HepG2 (cell line): ENCODE measurements around the gene ESF1. TPM values are rescaled to one million over a fixed set of nuclear protein-coding genes. Genes with fewer than 3 reads are reported as not detected.

ENCODE experiments used
- CCDC6 ChIP-seq: sonication (generic); formaldehyde crosslinking; IDR thresholded peaks from 2 replicates; pipeline ENCODE4 v1.8.1; 2022; ENCODE audit warnings: mild to moderate bottlenecking, missing genetic modification reagents, moderate library complexity
- CTCF ChIP-seq: sonication (generic); formaldehyde crosslinking; IDR thresholded peaks from 2 replicates; pipeline ENCODE4 v1.5.0; 2020; ENCODE audit warnings: mild to moderate bottlenecking, missing genetic modification reagents, moderate library complexity
- ELK4 ChIP-seq: sonication (generic); formaldehyde crosslinking; IDR thresholded peaks from 2 replicates; pipeline ENCODE4 v1.9.0; 2021; ENCODE audit warnings: missing genetic modification reagents, borderline replicate concordance
- FOXO1 ChIP-seq: sonication (generic); formaldehyde crosslinking; IDR thresholded peaks from 2 replicates; pipeline ENCODE4 v1.4.0; 2020; ENCODE audit warnings: missing genetic modification reagents
- MTF1 ChIP-seq: sonication (generic); formaldehyde crosslinking; IDR thresholded peaks from 2 replicates; pipeline ENCODE4 v1.5.0; 2020; ENCODE audit warnings: missing genetic modification reagents
- PRDM4 ChIP-seq: sonication (generic); formaldehyde crosslinking; IDR thresholded peaks from 2 replicates; pipeline ENCODE4 v1.9.0; 2021; ENCODE audit warnings: missing genetic modification reagents, borderline replicate concordance
- TBX3 ChIP-seq: fragments of 450-650 bp; IDR thresholded peaks from 2 replicates; pipeline ENCODE4 v1.6.1; 2017; ENCODE audit warnings: antibody characterized with exemption, mild to moderate bottlenecking, inconsistent platforms, borderline replicate concordance
- TOE1 ChIP-seq: sonication (generic); formaldehyde crosslinking; IDR thresholded peaks from 2 replicates; pipeline ENCODE4 v1.4.0; 2020; ENCODE audit warnings: mild to moderate bottlenecking, missing genetic modification reagents
- TRIM24 ChIP-seq: sonication (generic); formaldehyde crosslinking; IDR thresholded peaks from 2 replicates; pipeline ENCODE4 v1.8.0; 2022; ENCODE audit warnings: mild to moderate bottlenecking, missing genetic modification reagents
- UBTF ChIP-seq: sonication (generic); formaldehyde crosslinking; IDR thresholded peaks from 2 replicates; pipeline ENCODE4 v1.4.0; 2020; ENCODE audit warnings: mild to moderate bottlenecking, missing genetic modification reagents
- ZBTB14 ChIP-seq: sonication (generic); formaldehyde crosslinking; IDR thresholded peaks from 2 replicates; pipeline ENCODE4 v1.4.0; 2020; ENCODE audit warnings: missing genetic modification reagents
- ZBTB21 ChIP-seq: sonication (generic); formaldehyde crosslinking; IDR thresholded peaks from 2 replicates; pipeline ENCODE4 v1.4.0; 2020; ENCODE audit warnings: missing genetic modification reagents
- ZFX ChIP-seq: sonication (generic); formaldehyde crosslinking; IDR thresholded peaks from 2 replicates; pipeline ENCODE4 v1.4.0; 2020; ENCODE audit warnings: mild to moderate bottlenecking, low read depth, missing genetic modification reagents, moderate library complexity
- ZNF292 ChIP-seq: sonication (generic); formaldehyde crosslinking; IDR thresholded peaks from 2 replicates; pipeline ENCODE4 v1.8.1; 2022; ENCODE audit warnings: mild to moderate bottlenecking, low read depth, missing genetic modification reagents, borderline replicate concordance
- ZNF605 ChIP-seq: sonication (generic); formaldehyde crosslinking; IDR thresholded peaks from 2 replicates; pipeline ENCODE4 v1.8.0; 2022; ENCODE audit warnings: mild to moderate bottlenecking, missing genetic modification reagents
- ZNF710 ChIP-seq: sonication (generic); formaldehyde crosslinking; IDR thresholded peaks from 2 replicates; pipeline ENCODE4 v1.5.0; 2020; ENCODE audit warnings: mild to moderate bottlenecking, missing genetic modification reagents, borderline replicate concordance
- polyA plus RNA-seq, 8 experiments: library from polyadenylated mRNA; depleted of rRNA in 3 of 8; stranded (reverse) in 7 of 8; unstranded in 1 of 8; fragments of >200 nt; fragmentation: Illumina TruSeq in 4 of 8; extraction: Trizol in 4 of 8; gene quantifications; 2 replicates each; pipeline versions ENCODE4 v1.2.1 to v1.2.3, GENCODE V29; 2011 to 2016; ENCODE audit warnings: low read depth in 4 of 8, missing spikeins in 1 of 8, mixed read lengths in 1 of 8; ENCODE audit not compliant: insufficient read depth in 1 of 8
- total RNA-seq, 5 experiments: library from RNA; depleted of rRNA; stranded (reverse); fragments of >200 nt; fragmentation: Illumina TruSeq; extraction: Trizol; gene quantifications; 2 replicates each; pipeline ENCODE4 v1.2.3, GENCODE V29; 2016; ENCODE audit warnings: low read depth in 1 of 5

ESF1 gene
- total and polyA plus RNA-seq, 2 of the 13 experiments (the other 11 are each of a cell fraction or from before 2014, with no cell fraction given), result 7.3 to 66.9 TPM

- TF ChIP-seq ZFX (CRISPR knock-in tag) (0 out of 2 replicates have a peak, but pooled peaks have one; percentile 11), TRIM24 (CRISPR knock-in tag) (0 out of 2 replicates have a peak, but pooled peaks have one; percentile 57), MTF1 (CRISPR knock-in tag) (no peak), CCDC6 (peak; percentile 70; the same call in 1 of the 2 replicates), TOE1 (CRISPR knock-in tag) (0 out of 2 replicates have a peak, but pooled peaks have one; percentile 78), PRDM4 (CRISPR knock-in tag) (no peak), ZNF292 (CRISPR knock-in tag) (peak; percentile 84), CTCF (CRISPR knock-in tag) (peak; percentile 77), FOXO1 (CRISPR knock-in tag) (peak; percentile 72; the same call in 1 of the 2 replicates), UBTF (CRISPR knock-in tag) (no peak), ZBTB14 (CRISPR knock-in tag) (no peak), ZNF710 (no peak), ZBTB21 (CRISPR knock-in tag) (0 out of 2 replicates have a peak, but pooled peaks have one; percentile 44), TBX3 (peak; percentile 45), ELK4 (CRISPR knock-in tag) (no peak), ZNF605 (CRISPR knock-in tag) (no peak)
These were observed 91.7 kb downstream of the ESF1 start (continued) for GRCh38 chr20:13692802-13693736.
